Glutamatergic neuron (in vitro differentiated cells): Measurements from ENCODE around the gene CRYBG3. TPM values are rescaled to one million over a fixed set of nuclear protein-coding genes. Genes with fewer than 3 reads are reported as not detected.

Source experiments
- DNase-seq: peaks from one replicate; pipeline ENCODE4 v3.0.0; 2022
- H3K27ac Mint-ChIP-seq: one replicate; pipeline ENCODE4 v1.8.0; 2020; ENCODE audit warnings: mild to moderate bottlenecking, mixed read lengths, inconsistent platforms; ENCODE audit not compliant: unreplicated experiment
- H3K27me3 Mint-ChIP-seq: one replicate; pipeline ENCODE4 v1.8.0; 2020; ENCODE audit warnings: mild to moderate bottlenecking, moderate library complexity, mixed read lengths, inconsistent platforms; ENCODE audit not compliant: unreplicated experiment
- H3K36me3 Mint-ChIP-seq: one replicate; pipeline ENCODE4 v1.8.0; 2020; ENCODE audit warnings: mild to moderate bottlenecking, mixed read lengths, inconsistent platforms; ENCODE audit not compliant: unreplicated experiment
- H3K4me1 Mint-ChIP-seq: one replicate; pipeline ENCODE4 v1.8.0; 2020; ENCODE audit warnings: mild to moderate bottlenecking, low read depth, mixed read lengths, inconsistent platforms; ENCODE audit not compliant: unreplicated experiment
- H3K4me3 Mint-ChIP-seq: one replicate; pipeline ENCODE4 v1.8.0; 2020; ENCODE audit warnings: mild to moderate bottlenecking, mixed read lengths, inconsistent platforms; ENCODE audit not compliant: unreplicated experiment
- H3K9me3 Mint-ChIP-seq: one replicate; pipeline ENCODE4 v1.8.0; 2020; ENCODE audit warnings: mild to moderate bottlenecking, moderate library complexity, mixed read lengths, inconsistent platforms; ENCODE audit not compliant: unreplicated experiment
- total RNA-seq: library from RNA; stranded (reverse); fragmentation: NEBNext Ultra II Directional; extraction: Animal tissue kit (Norgen Biotek cat#: 25700); gene quantifications from one replicate; pipeline ENCODE4 v1.2.1, GENCODE V29; 2021; ENCODE audit not compliant: unreplicated experiment
- TF ChIP-seq, protein P1 (sequence below): fragments of 200-600 bp; sonication (generic); IDR thresholded peaks from one replicate; pipeline ENCODE4 v1.5.0; 2021; ENCODE audit not compliant: partially characterized antibody, unreplicated experiment

CRYBG3 gene
- total RNA-seq, 1 donor from 2014 or later: 89.5 TPM

- TF ChIP-seq, protein P1, sequence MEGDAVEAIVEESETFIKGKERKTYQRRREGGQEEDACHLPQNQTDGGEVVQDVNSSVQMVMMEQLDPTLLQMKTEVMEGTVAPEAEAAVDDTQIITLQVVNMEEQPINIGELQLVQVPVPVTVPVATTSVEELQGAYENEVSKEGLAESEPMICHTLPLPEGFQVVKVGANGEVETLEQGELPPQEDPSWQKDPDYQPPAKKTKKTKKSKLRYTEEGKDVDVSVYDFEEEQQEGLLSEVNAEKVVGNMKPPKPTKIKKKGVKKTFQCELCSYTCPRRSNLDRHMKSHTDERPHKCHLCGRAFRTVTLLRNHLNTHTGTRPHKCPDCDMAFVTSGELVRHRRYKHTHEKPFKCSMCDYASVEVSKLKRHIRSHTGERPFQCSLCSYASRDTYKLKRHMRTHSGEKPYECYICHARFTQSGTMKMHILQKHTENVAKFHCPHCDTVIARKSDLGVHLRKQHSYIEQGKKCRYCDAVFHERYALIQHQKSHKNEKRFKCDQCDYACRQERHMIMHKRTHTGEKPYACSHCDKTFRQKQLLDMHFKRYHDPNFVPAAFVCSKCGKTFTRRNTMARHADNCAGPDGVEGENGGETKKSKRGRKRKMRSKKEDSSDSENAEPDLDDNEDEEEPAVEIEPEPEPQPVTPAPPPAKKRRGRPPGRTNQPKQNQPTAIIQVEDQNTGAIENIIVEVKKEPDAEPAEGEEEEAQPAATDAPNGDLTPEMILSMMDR: no peak
- Mint-ChIP-seq H3K27ac (no peak overlapping the region), H3K4me3 (no peak overlapping the region), H3K36me3 (no peaks in the 10 kb centered on the region), H3K9me3 (peaks cover 9% of the 10 kb centered on the region), H3K27me3 (peaks cover 7% of the 10 kb centered on the region), H3K4me1 (peaks cover 53% of the 10 kb centered on the region)
- DNase-seq: no peak
Observed at GRCh38 chr3:97981886-97982285, 160.1 kb downstream of the CRYBG3 start.

- Mint-ChIP-seq H3K36me3 (no peaks in the 10 kb centered on the region), H3K27ac (no peak overlapping the region), H3K4me1 (peaks cover 43% of the 10 kb centered on the region)
Observed at GRCh38 chr3:97983933-97984491, 162.2 kb downstream of the CRYBG3 start.

DNA sequence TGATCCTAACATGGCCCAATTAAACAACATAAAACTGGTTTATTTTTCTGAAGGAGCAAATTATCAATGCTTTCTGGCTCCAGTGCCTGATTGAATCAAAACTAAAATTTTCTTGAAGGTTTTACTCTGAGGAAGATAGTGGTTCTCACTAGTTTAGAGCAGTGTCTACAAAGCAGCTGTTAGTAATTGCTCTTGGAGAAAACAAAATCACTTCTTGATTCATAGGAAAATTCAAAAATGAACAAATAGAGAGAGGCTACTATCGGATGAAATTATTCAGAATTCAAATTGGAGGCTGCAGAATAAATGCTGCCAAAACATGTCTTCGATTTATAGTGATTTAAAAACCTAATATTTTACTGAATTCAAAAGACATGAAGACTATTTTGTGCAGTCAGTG is 165.5 kb downstream of the CRYBG3 start:
- Mint-ChIP-seq H3K36me3 (no peaks in the 10 kb centered on the region), H3K27me3 (no peaks in the 10 kb centered on the region), H3K4me3 (no peak overlapping the region), H3K4me1 (peaks cover 17% of the 10 kb centered on the region), H3K9me3 (no peaks in the 10 kb centered on the region), H3K27ac (no peak overlapping the region)
- DNase-seq: no peak
- TF ChIP-seq, protein P1: no peak

More at GRCh38 chr3:97983933-97984491, 162.2 kb downstream of the CRYBG3 start:
- TF ChIP-seq, protein P1: no peak
- no peak for DNase-seq
- Mint-ChIP-seq H3K4me3 (no peak overlapping the region), H3K9me3 (peaks cover 9% of the 10 kb centered on the region), H3K27me3 (peaks cover 7% of the 10 kb centered on the region)

DNA sequence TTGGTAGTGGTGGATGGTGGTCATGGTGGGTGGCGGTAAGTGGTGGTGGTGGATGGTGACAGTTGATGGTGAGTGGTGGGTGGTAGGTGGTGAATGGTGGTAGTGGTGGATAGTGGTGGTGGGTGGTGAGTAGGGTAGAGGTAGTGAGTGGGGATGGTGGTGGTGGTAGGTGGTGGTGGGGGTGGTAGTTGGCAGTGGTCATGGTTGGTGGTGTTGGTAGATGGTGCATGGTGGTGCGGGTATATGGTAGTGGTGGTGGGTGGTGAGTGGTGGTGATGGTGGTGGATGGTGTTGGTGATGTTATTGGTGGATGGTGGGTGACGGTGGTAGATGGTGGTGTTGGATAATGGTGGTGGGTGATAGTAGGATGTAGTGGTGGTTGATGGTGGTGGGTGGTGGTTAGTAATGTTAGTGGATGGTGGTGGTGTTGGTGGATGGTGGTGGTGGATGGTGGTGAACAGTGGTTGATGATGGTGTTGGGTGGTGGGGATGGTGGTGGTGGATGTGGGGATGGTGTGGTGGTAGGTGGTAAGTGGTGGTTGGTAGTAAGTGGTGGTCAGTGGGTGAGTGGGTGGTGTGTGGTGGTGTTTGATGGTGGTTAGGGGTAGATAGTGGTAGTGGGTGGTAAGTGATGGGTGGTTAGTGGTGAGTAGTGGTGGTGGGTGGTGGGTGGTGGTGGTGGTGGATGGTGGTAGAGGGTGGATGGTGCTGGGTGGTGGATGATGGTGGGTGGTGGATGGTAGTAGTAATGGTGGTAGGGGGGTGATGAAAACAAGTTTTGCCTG is 167.2 kb downstream of the CRYBG3 start:
- no peaks in the 10 kb centered on the region for H3K27me3 Mint-ChIP-seq
- peaks cover 3% of the 10 kb centered on the region for H3K4me1 Mint-ChIP-seq
- DNase-seq: no peak
- H3K27ac Mint-ChIP-seq: no peak overlapping the region
- no peaks in the 10 kb centered on the region for H3K9me3 Mint-ChIP-seq
- TF ChIP-seq, protein P1: no peak
- H3K36me3 Mint-ChIP-seq: no peaks in the 10 kb centered on the region
- no peak overlapping the region for H3K4me3 Mint-ChIP-seq
